Measurements from ENCODE around the gene GALE. TPM values are rescaled to one million over a fixed set of nuclear protein-coding genes. Genes with fewer than 3 reads are reported as not detected.

Gene GALE
- total and polyA plus RNA-seq, 2 of the 4 experiments (the other 2 are of a cell fraction), result 31.7 to 39.9 TPM

GRCh38 chr1:23776217-23776616 lies 24.3 kb downstream of the GALE start:
- no peak for DNase-seq
- Histone ChIP-seq H3K4ac (ENCODE audit: low read depth, low read length) (no peak overlapping the region), H4K5ac (ENCODE audit: low read depth, low read length) (no peak overlapping the region), H3K14ac (replicated peaks; ENCODE audit: low read depth, low read length) (no peak overlapping the region), H3K27me3 (ENCODE audit: control insufficient read depth, insufficient read depth, low read length) (no peaks in the 10 kb centered on the region), H3K4me1 (ENCODE audit: control insufficient read depth, insufficient read depth, low read length) (peaks cover 7% of the 10 kb centered on the region; the same call in 1 of the 2 replicates), H2BK15ac (ENCODE audit: low read depth, low read length) (no peak overlapping the region), H3K18ac (ENCODE audit: low read depth, low read length) (no peak overlapping the region), H2AFZ (replicated peaks; ENCODE audit: low read length, poor library complexity) (no peak overlapping the region), H2BK20ac (ENCODE audit: low read depth, low read length) (no peak overlapping the region), H3K79me1 (ENCODE audit: low read depth in 1 of 2, low read length in 2 of 2) (peaks cover 28 to 32% of the 10 kb centered on the region in 2 experiments), H2AK9ac (replicated peaks; ENCODE audit: low read depth, low read length, poor library complexity) (no peak overlapping the region), H3K9ac (ENCODE audit: low read depth, low read length) (no peak overlapping the region), H3K56ac (ENCODE audit: extremely low read depth, insufficient read depth, low read length) (no peak overlapping the region), H3K9me3 (ENCODE audit: control insufficient read depth, insufficient read depth, low read length) (no peaks in the 10 kb centered on the region), H3K27ac (ENCODE audit: insufficient read depth, low read length) (no peak overlapping the region), H3K9me1 (ENCODE audit: insufficient read depth, low read length) (peaks cover 9% of the 10 kb centered on the region; the same call in 1 of the 2 replicates), H4K91ac (ENCODE audit: insufficient read depth, low read depth, low read length) (no peak overlapping the region), H2AK5ac (ENCODE audit: low read depth, low read length) (no peak overlapping the region), H4K8ac (ENCODE audit: low read depth in 2 of 2, low read length in 2 of 2) (no peak overlapping the region), H3K36me3 (ENCODE audit: control insufficient read depth, insufficient read depth, low read length) (no peaks in the 10 kb centered on the region), H4K20me1 (ENCODE audit: insufficient read depth, low read length) (peaks cover 15% of the 10 kb centered on the region; the same call in 1 of the 2 replicates), H2BK120ac (ENCODE audit: low read depth, low read length) (no peak overlapping the region), H3K23ac (ENCODE audit: low read depth, low read length) (no peak overlapping the region), H3K4me2 (ENCODE audit: low read depth, low read length) (no peak overlapping the region), H2BK5ac (ENCODE audit: low read depth, low read length, poor library complexity, severe bottlenecking) (no peak overlapping the region), H3K4me3 (ENCODE audit: insufficient read depth, low read depth, low read length) (no peak overlapping the region)
- no peak for ATAC-seq (ENCODE audit: low read depth)
- in situ Hi-C loops (cut with MboI; ENCODE audit: low sequenced_read_pairs) (no loop called here), dilution Hi-C loops (cut with HindIII; ENCODE audit: low sequenced_read_pairs, unreplicated experiment) (no loop called here), intact Hi-C loops (cut with micrococcal nuclease) (no loop called here)
- BruUV-seq (replicated peaks), result no TSS peak
- TF ChIP-seq MAFK (IDR thresholded peaks at IDR 0.05; ENCODE audit: low read depth, low read length) (no peak), BHLHE40 (IDR thresholded peaks at IDR 0.05; ENCODE audit: low read depth, low read length) (no peak), USF2 (IDR thresholded peaks at IDR 0.05; ENCODE audit: low read depth, low read length) (no peak), RCOR1 (IDR thresholded peaks at IDR 0.05; ENCODE audit: insufficient replicate concordance, low read length) (no peak), MXI1 (IDR thresholded peaks at IDR 0.05; ENCODE audit: borderline replicate concordance, low read depth, low read length) (no peak), CEBPB (IDR thresholded peaks at IDR 0.05; ENCODE audit: low read depth, low read length) (no peak), ELK1 (IDR thresholded peaks at IDR 0.05; ENCODE audit: borderline replicate concordance, low read depth, low read length) (no peak), RAD21 (IDR thresholded peaks at IDR 0.05; ENCODE audit: low read length) (no peak), SMC3 (IDR thresholded peaks at IDR 0.05; ENCODE audit: low read depth, low read length) (no peak), RFX5 (IDR thresholded peaks at IDR 0.05; ENCODE audit: low read depth, low read length) (no peak), CTCF (conservative IDR thresholded peaks at IDR 0.05; ENCODE audit: low read depth, low read length) (no peak), POLR2A (IDR thresholded peaks at IDR 0.05; ENCODE audit: low read depth, low read length) (no peak), CHD1 (IDR thresholded peaks at IDR 0.05; ENCODE audit: low read depth, low read length) (no peak), NFE2L2 (IDR thresholded peaks at IDR 0.05; ENCODE audit: low read depth, low read length) (no peak), MAZ (IDR thresholded peaks at IDR 0.05; ENCODE audit: borderline replicate concordance, low read depth, low read length) (no peak), FOS (IDR thresholded peaks at IDR 0.05; ENCODE audit: low read depth, low read length) (no peak)
- ChIA-PET CTCF (interaction anchor here (0.7 kb wide), 1 partner anchor 140 kb away, joined by 3 read pairs; no protein-coding TSS in a partner anchor), POLR2A (ENCODE audit: unreplicated experiment) (no interaction called here)
- no CpG with 5 or more reads among the region's 2 CpGs for WGBS, 2 experiments (ENCODE audit: extremely low coverage in 2 of 2, insufficient read length in 1 of 2)

Data from IMR-90 (cell line).